GM12878 (cell line): ENCODE results near the gene SLC2A4RG. TPM values are rescaled to one million over a fixed set of nuclear protein-coding genes. Genes with fewer than 3 reads are reported as not detected.

Experiments
- BCL3 ChIP-seq: IDR thresholded peaks from 2 replicates; pipeline ENCODE4 v1.6.1; 2011; ENCODE audit warnings: borderline replicate concordance, low read depth, mild to moderate bottlenecking, moderate library complexity, low read length; ENCODE audit not compliant: insufficient read depth, poor library complexity, severe bottlenecking
- CBX5 ChIP-seq: sonication (generic); IDR thresholded peaks from 2 replicates; pipeline ENCODE4 v1.6.1; 2016; ENCODE audit warnings: low read depth, moderate library complexity, mild to moderate bottlenecking, inconsistent platforms
- CEBPB ChIP-seq, 2 experiments: fragments of 150-350 bp in 1 of 2; IDR thresholded peaks; 2 replicates each; pipeline ENCODE4 v1.6.1; 2012 to 2014; ENCODE audit warnings: low read depth in 2 of 2, low read length in 2 of 2, borderline replicate concordance in 1 of 2, inconsistent platforms in 1 of 2
- EP300 ChIP-seq, 2 experiments: fragments of 150-350 bp in 1 of 2; IDR thresholded peaks; 2 replicates each; pipeline ENCODE4 v1.6.1; 2011 to 2012; ENCODE audit warnings: low read depth in 2 of 2, low read length in 2 of 2, borderline replicate concordance in 1 of 2, improper control_type of control experiment in 1 of 2, inconsistent platforms in 1 of 2; ENCODE audit not compliant: control insufficient read depth in 1 of 2
- KDM1A ChIP-seq: fragments of 200-600 bp; sonication (generic); IDR thresholded peaks from 2 replicates; pipeline ENCODE4 v1.6.1; 2016; ENCODE audit warnings: borderline replicate concordance
- LARP7 ChIP-seq: fragments of 450-650 bp; IDR thresholded peaks from 2 replicates; pipeline ENCODE4 v1.6.1; 2017; ENCODE audit warnings: mild to moderate bottlenecking
- NR2C2 ChIP-seq: IDR thresholded peaks from 2 replicates; pipeline ENCODE4 v1.6.1; 2011; ENCODE audit warnings: borderline replicate concordance, low read depth; ENCODE audit not compliant: control insufficient read depth, insufficient read length
- PML ChIP-seq: IDR thresholded peaks from 2 replicates; pipeline ENCODE4 v1.6.1; 2012; ENCODE audit warnings: low read length, inconsistent platforms
- RCOR1 ChIP-seq: conservative IDR thresholded peaks from 2 replicates; pipeline ENCODE4 v1.6.1; 2012; ENCODE audit warnings: low read depth, low read length, improper control_type of control experiment
- REST ChIP-seq: IDR thresholded peaks from 2 replicates; pipeline ENCODE4 v1.6.1; 2012; ENCODE audit warnings: mild to moderate bottlenecking, low read depth, low read length
- ZBTB33 ChIP-seq: fragments of 450-650 bp; IDR thresholded peaks from 2 replicates; pipeline ENCODE4 v1.6.1; 2017; ENCODE audit warnings: mild to moderate bottlenecking
- polyA plus RNA-seq, 11 experiments: library from polyadenylated mRNA; depleted of rRNA in 4 of 11; unstranded in 6 of 11; stranded (reverse) in 5 of 11; fragments of >200 nt; fragmentation: Nextera tagmentation in 4 of 11; fragmentation: Illumina TruSeq in 1 of 11; extraction: Ambion mirVana in 4 of 11; extraction: Trizol in 1 of 11; gene quantifications; 1 replicate in 1 of 11; 2 replicates in 10 of 11; pipeline versions ENCODE4 v1.2.1 to v1.2.3, GENCODE V29; 2011 to 2016; ENCODE audit warnings: inconsistent platforms in 2 of 11, missing spikeins in 2 of 11, low read depth in 1 of 11
- total RNA-seq, 4 experiments: library from RNA; depleted of rRNA in 3 of 4; stranded (reverse); fragments of >200 nt in 3 of 4; fragmentation: Illumina TruSeq in 1 of 4; extraction: Trizol in 1 of 4; gene quantifications; 2 replicates each; pipeline versions ENCODE4 v1.2.1 to v1.2.3, GENCODE V29; 2013 to 2021
- TF ChIP-seq, protein P1 (sequence below): fragments of 150-350 bp; IDR thresholded peaks from 2 replicates; pipeline ENCODE4 v1.6.1; 2014; ENCODE audit warnings: mild to moderate bottlenecking, low read depth, low read length
- TF ChIP-seq, protein P2 (sequence below), 3 experiments: IDR thresholded peaks in 2 of 3; conservative IDR thresholded peaks in 1 of 3; 2 replicates each; pipeline ENCODE4 v1.5.1; 2011; ENCODE audit warnings: low read depth in 3 of 3, low read length in 3 of 3, mild to moderate bottlenecking in 3 of 3, control low read depth in 2 of 3, moderate library complexity in 2 of 3, inconsistent platforms in 1 of 3, mixed read lengths in 1 of 3; ENCODE audit not compliant: control insufficient read depth in 2 of 3, insufficient read depth in 1 of 3; ENCODE audit errors: extremely low read depth in 1 of 3
- TF ChIP-seq, protein P3 (sequence below): IDR thresholded peaks from 2 replicates; pipeline ENCODE4 v1.6.1; 2012; ENCODE audit warnings: low read depth, low read length, improper control_type of control experiment

SLC2A4RG gene
- total and polyA plus RNA-seq, 10 of the 15 experiments (the other 5 are each of a cell fraction or from before 2014, with no cell fraction given), result 0.34 to 65.9 (median 13.3) TPM

DNA sequence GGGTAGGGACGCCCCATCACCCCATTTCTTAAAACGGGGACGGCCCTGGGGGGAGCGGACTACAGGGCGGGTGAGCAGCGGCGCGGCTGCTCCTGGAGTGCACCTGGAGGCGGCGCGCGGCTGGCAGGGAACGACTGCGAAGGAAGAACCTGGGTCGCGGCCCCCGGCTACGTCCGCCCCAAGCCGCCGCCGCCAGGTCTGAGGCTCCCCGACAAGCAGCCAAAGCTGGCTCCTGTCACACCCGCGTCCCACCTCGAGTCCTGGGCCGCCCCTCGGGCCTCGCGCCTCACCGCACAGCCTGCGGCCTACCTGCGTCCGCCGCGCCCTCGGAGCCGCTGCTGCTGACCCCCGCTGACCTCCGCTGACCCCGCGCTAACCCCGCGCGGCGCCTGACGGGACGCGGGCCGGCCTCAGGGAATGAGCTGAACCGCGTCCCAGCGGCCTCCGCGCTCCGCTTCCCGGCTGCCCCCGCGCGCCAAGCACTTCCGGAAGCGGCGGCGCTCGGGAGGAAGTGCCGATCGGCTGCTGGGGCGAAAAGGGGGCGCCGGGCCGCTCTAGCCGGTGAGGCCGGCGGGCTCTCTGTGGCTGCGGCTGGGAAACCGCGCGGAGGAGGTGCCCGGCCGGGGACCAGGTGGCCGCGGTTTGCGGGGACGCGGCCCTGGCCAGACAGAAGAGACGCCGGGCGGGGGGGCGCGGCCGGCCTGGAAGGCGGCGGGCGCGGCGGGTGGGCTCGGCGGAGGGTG is 31.8 kb upstream of the SLC2A4RG start, which contains the start of the genes ARFRP1 and ZGPAT (continued):
- TF ChIP-seq NR2C2 (peak; percentile 86), REST (no peak), RCOR1 (no peak), BCL3 (no peak), EP300 (IDR thresholded peaks at IDR 0.05; ENCODE audit: borderline replicate concordance in 1 of 2, control insufficient read depth in 1 of 2, low read depth in 2 of 2, low read length in 2 of 2) (no peak), LARP7 (peak; percentile 86), CBX5 (no peak; the same call in 1 of the 2 replicates), PML (no peak), KDM1A (no peak), ZBTB33 (no peak), CEBPB (IDR thresholded peaks at IDR 0.05; ENCODE audit: borderline replicate concordance in 1 of 2, low read depth in 2 of 2, low read length in 2 of 2) (no peak)
- TF ChIP-seq, protein P1, sequence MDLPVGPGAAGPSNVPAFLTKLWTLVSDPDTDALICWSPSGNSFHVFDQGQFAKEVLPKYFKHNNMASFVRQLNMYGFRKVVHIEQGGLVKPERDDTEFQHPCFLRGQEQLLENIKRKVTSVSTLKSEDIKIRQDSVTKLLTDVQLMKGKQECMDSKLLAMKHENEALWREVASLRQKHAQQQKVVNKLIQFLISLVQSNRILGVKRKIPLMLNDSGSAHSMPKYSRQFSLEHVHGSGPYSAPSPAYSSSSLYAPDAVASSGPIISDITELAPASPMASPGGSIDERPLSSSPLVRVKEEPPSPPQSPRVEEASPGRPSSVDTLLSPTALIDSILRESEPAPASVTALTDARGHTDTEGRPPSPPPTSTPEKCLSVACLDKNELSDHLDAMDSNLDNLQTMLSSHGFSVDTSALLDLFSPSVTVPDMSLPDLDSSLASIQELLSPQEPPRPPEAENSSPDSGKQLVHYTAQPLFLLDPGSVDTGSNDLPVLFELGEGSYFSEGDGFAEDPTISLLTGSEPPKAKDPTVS, result no peak
- TF ChIP-seq, protein P2, sequence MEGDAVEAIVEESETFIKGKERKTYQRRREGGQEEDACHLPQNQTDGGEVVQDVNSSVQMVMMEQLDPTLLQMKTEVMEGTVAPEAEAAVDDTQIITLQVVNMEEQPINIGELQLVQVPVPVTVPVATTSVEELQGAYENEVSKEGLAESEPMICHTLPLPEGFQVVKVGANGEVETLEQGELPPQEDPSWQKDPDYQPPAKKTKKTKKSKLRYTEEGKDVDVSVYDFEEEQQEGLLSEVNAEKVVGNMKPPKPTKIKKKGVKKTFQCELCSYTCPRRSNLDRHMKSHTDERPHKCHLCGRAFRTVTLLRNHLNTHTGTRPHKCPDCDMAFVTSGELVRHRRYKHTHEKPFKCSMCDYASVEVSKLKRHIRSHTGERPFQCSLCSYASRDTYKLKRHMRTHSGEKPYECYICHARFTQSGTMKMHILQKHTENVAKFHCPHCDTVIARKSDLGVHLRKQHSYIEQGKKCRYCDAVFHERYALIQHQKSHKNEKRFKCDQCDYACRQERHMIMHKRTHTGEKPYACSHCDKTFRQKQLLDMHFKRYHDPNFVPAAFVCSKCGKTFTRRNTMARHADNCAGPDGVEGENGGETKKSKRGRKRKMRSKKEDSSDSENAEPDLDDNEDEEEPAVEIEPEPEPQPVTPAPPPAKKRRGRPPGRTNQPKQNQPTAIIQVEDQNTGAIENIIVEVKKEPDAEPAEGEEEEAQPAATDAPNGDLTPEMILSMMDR (IDR thresholded peaks at IDR 0.05 in 2 of 3, conservative IDR thresholded peaks at IDR 0.05 in 1 of 3; ENCODE audit: control insufficient read depth in 2 of 3, extremely low read depth in 1 of 3, insufficient read depth in 1 of 3, low read depth in 3 of 3, low read length in 3 of 3), result peak in 1 of 3 experiments; percentile 2; a peak in 1 of 6 replicates
- TF ChIP-seq, protein P3, sequence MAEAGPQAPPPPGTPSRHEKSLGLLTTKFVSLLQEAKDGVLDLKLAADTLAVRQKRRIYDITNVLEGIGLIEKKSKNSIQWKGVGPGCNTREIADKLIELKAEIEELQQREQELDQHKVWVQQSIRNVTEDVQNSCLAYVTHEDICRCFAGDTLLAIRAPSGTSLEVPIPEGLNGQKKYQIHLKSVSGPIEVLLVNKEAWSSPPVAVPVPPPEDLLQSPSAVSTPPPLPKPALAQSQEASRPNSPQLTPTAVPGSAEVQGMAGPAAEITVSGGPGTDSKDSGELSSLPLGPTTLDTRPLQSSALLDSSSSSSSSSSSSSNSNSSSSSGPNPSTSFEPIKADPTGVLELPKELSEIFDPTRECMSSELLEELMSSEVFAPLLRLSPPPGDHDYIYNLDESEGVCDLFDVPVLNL, result no peak
